DND-41 (cell line): ENCODE data around the gene USP9Y.

Source experiments
- CTCF ChIP-seq: IDR thresholded peaks from 2 replicates; pipeline ENCODE4 v1.5.1; 2012; ENCODE audit warnings: borderline replicate concordance, low read length, moderate library complexity, mild to moderate bottlenecking; ENCODE audit not compliant: poor library complexity, severe bottlenecking; ENCODE audit errors: extremely low read depth
- EZH2 ChIP-seq: IDR thresholded peaks from 3 replicates; pipeline ENCODE4 v1.6.1; 2012; ENCODE audit warnings: borderline replicate concordance, low read depth, mild to moderate bottlenecking, moderate library complexity, low read length, inconsistent platforms; ENCODE audit not compliant: severe bottlenecking

GRCh38 chrY:12710460-12710859 is 9.4 kb downstream of the USP9Y start:
- TF ChIP-seq CTCF (no peak), EZH2 (no peak)
